ENCODE data around the gene CCNC.

DNA sequence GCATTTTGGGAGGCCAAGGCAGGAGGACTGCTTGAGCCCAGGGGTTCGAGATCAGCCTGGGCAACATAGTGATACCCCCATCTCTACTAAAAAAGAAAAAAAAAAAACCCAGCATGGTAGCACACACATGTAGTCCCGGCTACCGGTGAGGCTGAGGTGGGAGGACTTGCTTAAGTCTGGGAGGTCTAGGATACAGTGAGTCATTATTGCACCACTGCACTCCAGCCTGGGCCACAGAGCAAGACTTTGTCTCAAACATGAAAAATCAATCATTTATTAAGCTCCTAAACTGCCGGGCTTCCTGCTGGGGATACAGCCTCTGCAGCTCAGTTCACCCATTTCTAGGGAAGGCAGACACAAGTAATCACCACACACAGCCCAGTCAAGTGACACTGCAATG is 45.9 kb downstream of the CCNC start:
- TF ChIP-seq CEBPB (IDR thresholded peaks at IDR 0.05) (peak; percentile 18 to 61; a peak in 2 of 4 replicates), JUNB (IDR thresholded peaks at IDR 0.05) (no peak), SREBF2 (IDR thresholded peaks at IDR 0.05) (no peak), ESRRA (IDR thresholded peaks at IDR 0.05; ENCODE audit: borderline replicate concordance, low read length) (no peak), MAFK (IDR thresholded peaks at IDR 0.05; ENCODE audit: partially characterized antibody) (no peak), RFX5 (IDR thresholded peaks at IDR 0.05) (no peak), BHLHE40 (IDR thresholded peaks at IDR 0.05; ENCODE audit: low read depth, low read length) (no peak), SMC3 (IDR thresholded peaks at IDR 0.05) (no peak)
- TF ChIP-seq, protein P1, sequence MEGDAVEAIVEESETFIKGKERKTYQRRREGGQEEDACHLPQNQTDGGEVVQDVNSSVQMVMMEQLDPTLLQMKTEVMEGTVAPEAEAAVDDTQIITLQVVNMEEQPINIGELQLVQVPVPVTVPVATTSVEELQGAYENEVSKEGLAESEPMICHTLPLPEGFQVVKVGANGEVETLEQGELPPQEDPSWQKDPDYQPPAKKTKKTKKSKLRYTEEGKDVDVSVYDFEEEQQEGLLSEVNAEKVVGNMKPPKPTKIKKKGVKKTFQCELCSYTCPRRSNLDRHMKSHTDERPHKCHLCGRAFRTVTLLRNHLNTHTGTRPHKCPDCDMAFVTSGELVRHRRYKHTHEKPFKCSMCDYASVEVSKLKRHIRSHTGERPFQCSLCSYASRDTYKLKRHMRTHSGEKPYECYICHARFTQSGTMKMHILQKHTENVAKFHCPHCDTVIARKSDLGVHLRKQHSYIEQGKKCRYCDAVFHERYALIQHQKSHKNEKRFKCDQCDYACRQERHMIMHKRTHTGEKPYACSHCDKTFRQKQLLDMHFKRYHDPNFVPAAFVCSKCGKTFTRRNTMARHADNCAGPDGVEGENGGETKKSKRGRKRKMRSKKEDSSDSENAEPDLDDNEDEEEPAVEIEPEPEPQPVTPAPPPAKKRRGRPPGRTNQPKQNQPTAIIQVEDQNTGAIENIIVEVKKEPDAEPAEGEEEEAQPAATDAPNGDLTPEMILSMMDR (IDR thresholded peaks at IDR 0.05) = no peak
- TF ChIP-seq, protein P2, sequence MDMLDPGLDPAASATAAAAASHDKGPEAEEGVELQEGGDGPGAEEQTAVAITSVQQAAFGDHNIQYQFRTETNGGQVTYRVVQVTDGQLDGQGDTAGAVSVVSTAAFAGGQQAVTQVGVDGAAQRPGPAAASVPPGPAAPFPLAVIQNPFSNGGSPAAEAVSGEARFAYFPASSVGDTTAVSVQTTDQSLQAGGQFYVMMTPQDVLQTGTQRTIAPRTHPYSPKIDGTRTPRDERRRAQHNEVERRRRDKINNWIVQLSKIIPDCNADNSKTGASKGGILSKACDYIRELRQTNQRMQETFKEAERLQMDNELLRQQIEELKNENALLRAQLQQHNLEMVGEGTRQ (IDR thresholded peaks at IDR 0.05) = no peak
- TF ChIP-seq, protein P3, sequence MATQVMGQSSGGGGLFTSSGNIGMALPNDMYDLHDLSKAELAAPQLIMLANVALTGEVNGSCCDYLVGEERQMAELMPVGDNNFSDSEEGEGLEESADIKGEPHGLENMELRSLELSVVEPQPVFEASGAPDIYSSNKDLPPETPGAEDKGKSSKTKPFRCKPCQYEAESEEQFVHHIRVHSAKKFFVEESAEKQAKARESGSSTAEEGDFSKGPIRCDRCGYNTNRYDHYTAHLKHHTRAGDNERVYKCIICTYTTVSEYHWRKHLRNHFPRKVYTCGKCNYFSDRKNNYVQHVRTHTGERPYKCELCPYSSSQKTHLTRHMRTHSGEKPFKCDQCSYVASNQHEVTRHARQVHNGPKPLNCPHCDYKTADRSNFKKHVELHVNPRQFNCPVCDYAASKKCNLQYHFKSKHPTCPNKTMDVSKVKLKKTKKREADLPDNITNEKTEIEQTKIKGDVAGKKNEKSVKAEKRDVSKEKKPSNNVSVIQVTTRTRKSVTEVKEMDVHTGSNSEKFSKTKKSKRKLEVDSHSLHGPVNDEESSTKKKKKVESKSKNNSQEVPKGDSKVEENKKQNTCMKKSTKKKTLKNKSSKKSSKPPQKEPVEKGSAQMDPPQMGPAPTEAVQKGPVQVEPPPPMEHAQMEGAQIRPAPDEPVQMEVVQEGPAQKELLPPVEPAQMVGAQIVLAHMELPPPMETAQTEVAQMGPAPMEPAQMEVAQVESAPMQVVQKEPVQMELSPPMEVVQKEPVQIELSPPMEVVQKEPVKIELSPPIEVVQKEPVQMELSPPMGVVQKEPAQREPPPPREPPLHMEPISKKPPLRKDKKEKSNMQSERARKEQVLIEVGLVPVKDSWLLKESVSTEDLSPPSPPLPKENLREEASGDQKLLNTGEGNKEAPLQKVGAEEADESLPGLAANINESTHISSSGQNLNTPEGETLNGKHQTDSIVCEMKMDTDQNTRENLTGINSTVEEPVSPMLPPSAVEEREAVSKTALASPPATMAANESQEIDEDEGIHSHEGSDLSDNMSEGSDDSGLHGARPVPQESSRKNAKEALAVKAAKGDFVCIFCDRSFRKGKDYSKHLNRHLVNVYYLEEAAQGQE (IDR thresholded peaks at IDR 0.05) = no peak
